ENCODE results near the gene ROS1.

ROS1 gene

DNA sequence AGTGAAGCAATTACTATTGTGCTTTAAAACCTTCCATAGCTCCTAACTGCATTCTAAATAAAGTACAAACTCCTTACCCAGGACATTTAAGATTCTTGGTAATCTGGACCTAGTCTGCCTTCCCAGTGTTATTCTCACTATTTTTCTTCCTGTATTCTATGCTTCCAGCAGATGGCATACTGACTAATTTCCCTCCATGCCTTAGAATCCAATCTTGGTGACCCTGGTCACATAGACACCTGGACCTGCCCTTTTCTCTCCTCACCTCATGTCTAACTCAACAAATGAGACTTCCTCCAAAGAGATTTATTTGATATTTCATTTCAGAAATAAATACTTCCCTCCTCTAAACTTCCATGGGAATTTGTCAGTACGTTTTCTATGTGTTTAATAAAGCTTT lies 25.8 kb downstream of the ROS1 start:
- ATAC-seq, result peak; percentile 80
- TF ChIP-seq ZC3H10 (CRISPR knock-in tag; IDR thresholded peaks at IDR 0.05) (no peak), PPARA (CRISPR knock-in tag; IDR thresholded peaks at IDR 0.05; ENCODE audit: borderline replicate concordance) (no peak), ARNTL (CRISPR knock-in tag; IDR thresholded peaks at IDR 0.05; ENCODE audit: borderline replicate concordance, low read depth) (no peak), GLIS3 (CRISPR knock-in tag; IDR thresholded peaks at IDR 0.05) (no peak), SNAI2 (CRISPR knock-in tag; IDR thresholded peaks at IDR 0.05) (no peak), TCF4 (CRISPR knock-in tag; IDR thresholded peaks at IDR 0.05; ENCODE audit: borderline replicate concordance) (no peak), CSDC2 (CRISPR knock-in tag; IDR thresholded peaks at IDR 0.05) (no peak), ZNF8 (CRISPR knock-in tag; IDR thresholded peaks at IDR 0.05) (no peak), ISL1 (CRISPR knock-in tag; IDR thresholded peaks at IDR 0.05) (no peak), ESRRG (CRISPR knock-in tag; IDR thresholded peaks at IDR 0.05) (no peak), ZFP30 (CRISPR knock-in tag; IDR thresholded peaks at IDR 0.05) (no peak), TOX (CRISPR knock-in tag; IDR thresholded peaks at IDR 0.05; ENCODE audit: borderline replicate concordance) (no peak), ZFP3 (CRISPR knock-in tag; IDR thresholded peaks at IDR 0.05) (no peak), OSR1 (CRISPR knock-in tag; IDR thresholded peaks at IDR 0.05) (no peak), ZNF70 (CRISPR knock-in tag; IDR thresholded peaks at IDR 0.05) (no peak)
- TF ChIP-seq, protein P1, sequence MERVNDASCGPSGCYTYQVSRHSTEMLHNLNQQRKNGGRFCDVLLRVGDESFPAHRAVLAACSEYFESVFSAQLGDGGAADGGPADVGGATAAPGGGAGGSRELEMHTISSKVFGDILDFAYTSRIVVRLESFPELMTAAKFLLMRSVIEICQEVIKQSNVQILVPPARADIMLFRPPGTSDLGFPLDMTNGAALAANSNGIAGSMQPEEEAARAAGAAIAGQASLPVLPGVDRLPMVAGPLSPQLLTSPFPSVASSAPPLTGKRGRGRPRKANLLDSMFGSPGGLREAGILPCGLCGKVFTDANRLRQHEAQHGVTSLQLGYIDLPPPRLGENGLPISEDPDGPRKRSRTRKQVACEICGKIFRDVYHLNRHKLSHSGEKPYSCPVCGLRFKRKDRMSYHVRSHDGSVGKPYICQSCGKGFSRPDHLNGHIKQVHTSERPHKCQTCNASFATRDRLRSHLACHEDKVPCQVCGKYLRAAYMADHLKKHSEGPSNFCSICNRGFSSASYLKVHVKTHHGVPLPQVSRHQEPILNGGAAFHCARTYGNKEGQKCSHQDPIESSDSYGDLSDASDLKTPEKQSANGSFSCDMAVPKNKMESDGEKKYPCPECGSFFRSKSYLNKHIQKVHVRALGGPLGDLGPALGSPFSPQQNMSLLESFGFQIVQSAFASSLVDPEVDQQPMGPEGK (CRISPR knock-in tag; IDR thresholded peaks at IDR 0.05; ENCODE audit: borderline replicate concordance), result no peak
- TF ChIP-seq, protein P2, sequence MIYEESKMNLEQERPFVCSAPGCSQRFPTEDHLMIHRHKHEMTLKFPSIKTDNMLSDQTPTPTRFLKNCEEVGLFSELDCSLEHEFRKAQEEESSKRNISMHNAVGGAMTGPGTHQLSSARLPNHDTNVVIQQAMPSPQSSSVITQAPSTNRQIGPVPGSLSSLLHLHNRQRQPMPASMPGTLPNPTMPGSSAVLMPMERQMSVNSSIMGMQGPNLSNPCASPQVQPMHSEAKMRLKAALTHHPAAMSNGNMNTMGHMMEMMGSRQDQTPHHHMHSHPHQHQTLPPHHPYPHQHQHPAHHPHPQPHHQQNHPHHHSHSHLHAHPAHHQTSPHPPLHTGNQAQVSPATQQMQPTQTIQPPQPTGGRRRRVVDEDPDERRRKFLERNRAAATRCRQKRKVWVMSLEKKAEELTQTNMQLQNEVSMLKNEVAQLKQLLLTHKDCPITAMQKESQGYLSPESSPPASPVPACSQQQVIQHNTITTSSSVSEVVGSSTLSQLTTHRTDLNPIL (CRISPR knock-in tag; IDR thresholded peaks at IDR 0.05; ENCODE audit: low read depth), result no peak
- TF ChIP-seq, protein P3, sequence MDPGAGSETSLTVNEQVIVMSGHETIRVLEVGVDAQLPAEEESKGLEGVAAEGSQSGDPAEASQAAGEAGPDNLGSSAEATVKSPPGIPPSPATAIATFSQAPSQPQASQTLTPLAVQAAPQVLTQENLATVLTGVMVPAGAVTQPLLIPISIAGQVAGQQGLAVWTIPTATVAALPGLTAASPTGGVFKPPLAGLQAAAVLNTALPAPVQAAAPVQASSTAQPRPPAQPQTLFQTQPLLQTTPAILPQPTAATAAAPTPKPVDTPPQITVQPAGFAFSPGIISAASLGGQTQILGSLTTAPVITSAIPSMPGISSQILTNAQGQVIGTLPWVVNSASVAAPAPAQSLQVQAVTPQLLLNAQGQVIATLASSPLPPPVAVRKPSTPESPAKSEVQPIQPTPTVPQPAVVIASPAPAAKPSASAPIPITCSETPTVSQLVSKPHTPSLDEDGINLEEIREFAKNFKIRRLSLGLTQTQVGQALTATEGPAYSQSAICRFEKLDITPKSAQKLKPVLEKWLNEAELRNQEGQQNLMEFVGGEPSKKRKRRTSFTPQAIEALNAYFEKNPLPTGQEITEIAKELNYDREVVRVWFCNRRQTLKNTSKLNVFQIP (CRISPR knock-in tag; IDR thresholded peaks at IDR 0.05; ENCODE audit: borderline replicate concordance, low read depth), result no peak
- TF ChIP-seq, protein P4, sequence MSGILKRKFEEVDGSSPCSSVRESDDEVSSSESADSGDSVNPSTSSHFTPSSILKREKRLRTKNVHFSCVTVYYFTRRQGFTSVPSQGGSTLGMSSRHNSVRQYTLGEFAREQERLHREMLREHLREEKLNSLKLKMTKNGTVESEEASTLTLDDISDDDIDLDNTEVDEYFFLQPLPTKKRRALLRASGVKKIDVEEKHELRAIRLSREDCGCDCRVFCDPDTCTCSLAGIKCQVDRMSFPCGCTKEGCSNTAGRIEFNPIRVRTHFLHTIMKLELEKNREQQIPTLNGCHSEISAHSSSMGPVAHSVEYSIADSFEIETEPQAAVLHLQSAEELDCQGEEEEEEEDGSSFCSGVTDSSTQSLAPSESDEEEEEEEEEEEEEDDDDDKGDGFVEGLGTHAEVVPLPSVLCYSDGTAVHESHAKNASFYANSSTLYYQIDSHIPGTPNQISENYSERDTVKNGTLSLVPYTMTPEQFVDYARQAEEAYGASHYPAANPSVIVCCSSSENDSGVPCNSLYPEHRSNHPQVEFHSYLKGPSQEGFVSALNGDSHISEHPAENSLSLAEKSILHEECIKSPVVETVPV (CRISPR knock-in tag; IDR thresholded peaks at IDR 0.05), result no peak

DNA sequence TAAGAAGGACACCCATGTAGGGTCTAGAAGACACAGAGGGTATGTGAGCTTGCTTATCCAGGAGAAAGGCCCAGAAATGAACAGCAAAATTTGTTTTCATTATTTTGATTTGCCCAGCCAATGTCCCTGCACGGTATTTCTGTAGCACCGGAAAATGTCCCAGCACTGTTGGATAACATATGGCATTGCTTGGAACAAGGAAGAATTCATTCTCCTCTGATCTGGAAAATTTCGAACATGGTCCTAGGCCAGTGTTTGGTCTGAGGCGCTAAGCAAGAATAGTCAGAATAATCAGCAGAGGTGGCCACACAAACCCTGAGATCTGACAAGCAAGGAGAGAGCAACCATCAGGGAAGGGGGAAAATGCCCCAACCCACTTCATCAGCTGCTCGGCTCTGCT lies 26.6 kb downstream of the ROS1 start:
- no peak for ATAC-seq
- no peak for TF ChIP-seq ZC3H10 (CRISPR knock-in tag; IDR thresholded peaks at IDR 0.05)
- TF ChIP-seq, protein P5, sequence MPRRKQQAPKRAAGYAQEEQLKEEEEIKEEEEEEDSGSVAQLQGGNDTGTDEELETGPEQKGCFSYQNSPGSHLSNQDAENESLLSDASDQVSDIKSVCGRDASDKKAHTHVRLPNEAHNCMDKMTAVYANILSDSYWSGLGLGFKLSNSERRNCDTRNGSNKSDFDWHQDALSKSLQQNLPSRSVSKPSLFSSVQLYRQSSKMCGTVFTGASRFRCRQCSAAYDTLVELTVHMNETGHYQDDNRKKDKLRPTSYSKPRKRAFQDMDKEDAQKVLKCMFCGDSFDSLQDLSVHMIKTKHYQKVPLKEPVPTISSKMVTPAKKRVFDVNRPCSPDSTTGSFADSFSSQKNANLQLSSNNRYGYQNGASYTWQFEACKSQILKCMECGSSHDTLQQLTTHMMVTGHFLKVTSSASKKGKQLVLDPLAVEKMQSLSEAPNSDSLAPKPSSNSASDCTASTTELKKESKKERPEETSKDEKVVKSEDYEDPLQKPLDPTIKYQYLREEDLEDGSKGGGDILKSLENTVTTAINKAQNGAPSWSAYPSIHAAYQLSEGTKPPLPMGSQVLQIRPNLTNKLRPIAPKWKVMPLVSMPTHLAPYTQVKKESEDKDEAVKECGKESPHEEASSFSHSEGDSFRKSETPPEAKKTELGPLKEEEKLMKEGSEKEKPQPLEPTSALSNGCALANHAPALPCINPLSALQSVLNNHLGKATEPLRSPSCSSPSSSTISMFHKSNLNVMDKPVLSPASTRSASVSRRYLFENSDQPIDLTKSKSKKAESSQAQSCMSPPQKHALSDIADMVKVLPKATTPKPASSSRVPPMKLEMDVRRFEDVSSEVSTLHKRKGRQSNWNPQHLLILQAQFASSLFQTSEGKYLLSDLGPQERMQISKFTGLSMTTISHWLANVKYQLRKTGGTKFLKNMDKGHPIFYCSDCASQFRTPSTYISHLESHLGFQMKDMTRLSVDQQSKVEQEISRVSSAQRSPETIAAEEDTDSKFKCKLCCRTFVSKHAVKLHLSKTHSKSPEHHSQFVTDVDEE (CRISPR knock-in tag; IDR thresholded peaks at IDR 0.05), result no peak
- TF ChIP-seq ZNF70 (CRISPR knock-in tag; IDR thresholded peaks at IDR 0.05), result no peak
- TF ChIP-seq PPARA (CRISPR knock-in tag; IDR thresholded peaks at IDR 0.05; ENCODE audit: borderline replicate concordance), result no peak
- TF ChIP-seq, protein P1 (CRISPR knock-in tag; IDR thresholded peaks at IDR 0.05; ENCODE audit: borderline replicate concordance), result no peak
- no peak for TF ChIP-seq BACH2 (CRISPR knock-in tag; IDR thresholded peaks at IDR 0.05; ENCODE audit: borderline replicate concordance)
- no peak for TF ChIP-seq SNAI2 (CRISPR knock-in tag; IDR thresholded peaks at IDR 0.05)
- TF ChIP-seq, protein P3 (CRISPR knock-in tag; IDR thresholded peaks at IDR 0.05; ENCODE audit: borderline replicate concordance, low read depth), result no peak
- TF ChIP-seq, protein P2 (CRISPR knock-in tag; IDR thresholded peaks at IDR 0.05; ENCODE audit: low read depth), result no peak
- TF ChIP-seq ZFP30 (CRISPR knock-in tag; IDR thresholded peaks at IDR 0.05), result no peak
- TF ChIP-seq OSR1 (CRISPR knock-in tag; IDR thresholded peaks at IDR 0.05), result no peak
- no peak for TF ChIP-seq ZNF565 (CRISPR knock-in tag; conservative IDR thresholded peaks at IDR 0.05; ENCODE audit: low read depth)
- TF ChIP-seq, protein P4 (CRISPR knock-in tag; IDR thresholded peaks at IDR 0.05), result no peak
- TF ChIP-seq GLIS3 (CRISPR knock-in tag; IDR thresholded peaks at IDR 0.05), result no peak
- TF ChIP-seq RARB (CRISPR knock-in tag; IDR thresholded peaks at IDR 0.05), result no peak
